ENCODE data around the gene ICAM5.
A peak's percentile ranks its signal among the peaks of the same experiment; 100 is the strongest.
"Not testable (repeated sequence)": the region's sequence is repeated elsewhere in the genome, so short reads cannot be mapped to it uniquely, and the experiment has no call there.

ICAM5 gene, protein sequence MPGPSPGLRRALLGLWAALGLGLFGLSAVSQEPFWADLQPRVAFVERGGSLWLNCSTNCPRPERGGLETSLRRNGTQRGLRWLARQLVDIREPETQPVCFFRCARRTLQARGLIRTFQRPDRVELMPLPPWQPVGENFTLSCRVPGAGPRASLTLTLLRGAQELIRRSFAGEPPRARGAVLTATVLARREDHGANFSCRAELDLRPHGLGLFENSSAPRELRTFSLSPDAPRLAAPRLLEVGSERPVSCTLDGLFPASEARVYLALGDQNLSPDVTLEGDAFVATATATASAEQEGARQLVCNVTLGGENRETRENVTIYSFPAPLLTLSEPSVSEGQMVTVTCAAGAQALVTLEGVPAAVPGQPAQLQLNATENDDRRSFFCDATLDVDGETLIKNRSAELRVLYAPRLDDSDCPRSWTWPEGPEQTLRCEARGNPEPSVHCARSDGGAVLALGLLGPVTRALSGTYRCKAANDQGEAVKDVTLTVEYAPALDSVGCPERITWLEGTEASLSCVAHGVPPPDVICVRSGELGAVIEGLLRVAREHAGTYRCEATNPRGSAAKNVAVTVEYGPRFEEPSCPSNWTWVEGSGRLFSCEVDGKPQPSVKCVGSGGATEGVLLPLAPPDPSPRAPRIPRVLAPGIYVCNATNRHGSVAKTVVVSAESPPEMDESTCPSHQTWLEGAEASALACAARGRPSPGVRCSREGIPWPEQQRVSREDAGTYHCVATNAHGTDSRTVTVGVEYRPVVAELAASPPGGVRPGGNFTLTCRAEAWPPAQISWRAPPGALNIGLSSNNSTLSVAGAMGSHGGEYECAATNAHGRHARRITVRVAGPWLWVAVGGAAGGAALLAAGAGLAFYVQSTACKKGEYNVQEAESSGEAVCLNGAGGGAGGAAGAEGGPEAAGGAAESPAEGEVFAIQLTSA

DNA sequence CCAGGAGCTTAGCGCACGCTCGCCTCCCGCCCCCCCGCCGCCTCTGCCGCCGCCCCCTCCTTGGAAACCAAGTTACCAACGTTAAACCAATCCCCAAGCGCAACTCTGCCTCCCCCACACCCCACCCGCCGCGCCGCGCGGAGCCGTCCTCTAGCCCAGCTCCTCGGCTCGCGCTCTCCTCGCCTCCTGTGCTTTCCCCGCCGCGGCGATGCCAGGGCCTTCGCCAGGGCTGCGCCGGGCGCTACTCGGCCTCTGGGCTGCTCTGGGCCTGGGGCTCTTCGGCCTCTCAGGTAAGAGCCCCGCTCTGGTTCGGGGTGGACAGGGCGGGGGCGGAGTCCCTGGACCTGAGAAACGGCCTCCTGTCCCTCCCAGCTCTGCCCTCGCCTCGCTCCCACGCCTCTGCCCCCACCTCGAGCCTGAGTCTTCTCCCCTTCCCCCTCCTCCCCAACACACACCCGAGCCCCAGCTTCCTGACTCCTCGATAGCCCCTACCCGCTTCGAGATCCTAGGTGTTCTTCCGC is at the start of gene ICAM5:
Gene ICAM5, plus strand, starts transcription at position 117 of the 521 bp plus-strand sequence. Its CDS starts 92 bp downstream, at position 209.
- DNase-seq: peak in 26 of 56 donors; percentile 5 to 71 (median 38)

DNA sequence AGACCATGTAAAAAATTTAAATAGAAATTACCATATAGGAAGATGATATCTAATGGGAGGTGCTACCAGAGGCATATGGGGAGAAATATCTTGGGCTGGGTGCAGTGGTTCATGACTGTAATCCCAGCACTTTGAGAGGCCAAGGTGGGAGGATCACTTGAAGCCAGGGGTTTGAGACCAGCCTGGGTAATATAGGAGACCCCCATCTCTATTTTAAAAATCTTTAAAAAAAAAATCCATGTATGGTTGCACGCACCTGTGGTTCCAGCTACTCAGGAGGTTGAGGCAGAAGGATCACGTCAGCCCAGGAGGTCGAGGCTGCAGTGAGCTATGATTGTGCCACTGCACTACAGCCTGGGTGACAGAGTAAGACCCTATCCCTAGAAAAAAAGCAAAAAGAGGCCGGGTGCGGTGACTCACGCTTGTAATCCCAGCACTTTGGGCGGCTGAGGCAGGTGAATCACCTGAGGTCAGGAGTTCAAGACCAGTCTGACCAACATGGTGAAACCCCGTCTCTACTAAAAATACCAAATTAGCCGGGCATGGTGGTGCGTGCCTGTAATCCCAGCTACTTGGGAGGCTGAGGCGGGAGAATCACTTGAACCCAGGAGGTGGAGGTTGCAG is 47.8 kb upstream of the ICAM5 start:
- not testable (repeated sequence) for DNase-seq

DNA sequence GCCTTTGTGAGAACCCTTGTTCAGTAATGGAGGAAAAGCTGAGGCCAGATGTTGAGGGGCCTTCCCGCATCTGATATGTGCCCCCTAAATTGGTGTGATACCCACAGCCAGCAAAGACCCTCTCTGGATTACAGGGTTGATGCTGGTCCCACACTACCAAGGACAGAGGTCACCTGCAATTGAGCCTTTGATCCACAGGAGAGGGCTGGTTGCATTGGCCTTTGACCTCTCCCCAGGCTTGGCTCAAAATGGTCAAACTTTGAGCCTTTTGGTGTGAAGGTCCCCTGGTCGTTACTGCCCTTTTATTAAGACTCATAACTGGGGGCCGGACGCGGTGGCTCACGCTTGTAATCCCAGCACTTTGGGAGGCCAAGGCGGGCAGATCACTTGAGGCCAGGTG is 46.1 kb upstream of the ICAM5 start:
- DNase-seq: no peak

DNA sequence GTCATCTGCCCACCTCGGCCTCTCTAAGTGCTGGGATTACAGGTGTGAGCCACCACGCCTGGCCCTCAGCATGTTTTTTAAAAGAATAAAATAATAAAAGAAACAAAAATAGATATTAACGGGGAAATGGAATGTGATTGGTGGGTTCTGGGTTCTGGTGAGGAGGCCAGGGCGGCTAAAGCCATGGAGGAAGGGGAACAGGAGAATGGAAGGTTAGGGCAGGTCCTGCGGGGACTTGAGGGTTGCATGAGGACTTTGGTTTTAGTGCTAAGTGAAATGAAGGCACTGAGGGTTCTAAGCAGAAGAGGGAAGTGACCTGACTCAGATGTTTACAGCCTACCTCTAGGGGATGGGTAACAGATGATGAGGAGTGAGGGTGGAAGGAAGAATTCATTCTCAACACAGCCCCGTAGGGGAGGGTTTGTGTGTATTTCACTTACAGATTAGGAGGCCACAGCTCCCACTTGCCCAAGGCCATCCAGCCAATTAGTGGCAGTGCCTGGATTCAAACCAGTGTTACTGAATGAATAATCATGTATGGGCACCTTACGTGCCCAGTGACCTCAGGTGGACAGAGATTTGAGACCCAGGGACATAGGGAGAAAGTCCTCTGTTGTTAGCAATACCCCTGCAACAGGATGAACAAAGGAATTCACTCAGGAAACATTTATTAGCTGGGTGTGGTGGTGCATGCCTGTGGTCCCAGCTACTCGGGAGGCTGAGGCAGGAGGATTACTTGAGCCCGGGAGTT is 44.4 kb upstream of the ICAM5 start:
- DNase-seq: no peak

DNA sequence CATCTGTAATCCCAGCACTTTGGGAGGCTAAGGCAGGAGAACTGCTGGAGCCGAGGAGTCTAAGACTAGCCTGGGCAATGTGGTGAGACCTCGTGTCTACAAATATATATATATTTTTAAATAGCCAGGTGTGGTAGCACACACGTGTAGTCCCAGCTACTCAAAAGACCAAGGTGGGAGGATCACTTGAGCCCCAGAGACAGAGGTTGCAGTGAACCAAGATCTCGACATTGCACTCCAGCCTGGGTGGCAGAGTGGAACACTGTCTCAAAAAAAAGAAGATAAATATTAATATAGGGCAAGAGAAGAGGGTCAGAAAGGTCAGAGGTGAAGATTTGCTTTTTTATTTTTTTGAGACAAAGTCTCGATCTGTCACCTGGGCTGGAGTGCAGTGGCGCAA is 43.2 kb upstream of the ICAM5 start:
- no peak for DNase-seq

DNA sequence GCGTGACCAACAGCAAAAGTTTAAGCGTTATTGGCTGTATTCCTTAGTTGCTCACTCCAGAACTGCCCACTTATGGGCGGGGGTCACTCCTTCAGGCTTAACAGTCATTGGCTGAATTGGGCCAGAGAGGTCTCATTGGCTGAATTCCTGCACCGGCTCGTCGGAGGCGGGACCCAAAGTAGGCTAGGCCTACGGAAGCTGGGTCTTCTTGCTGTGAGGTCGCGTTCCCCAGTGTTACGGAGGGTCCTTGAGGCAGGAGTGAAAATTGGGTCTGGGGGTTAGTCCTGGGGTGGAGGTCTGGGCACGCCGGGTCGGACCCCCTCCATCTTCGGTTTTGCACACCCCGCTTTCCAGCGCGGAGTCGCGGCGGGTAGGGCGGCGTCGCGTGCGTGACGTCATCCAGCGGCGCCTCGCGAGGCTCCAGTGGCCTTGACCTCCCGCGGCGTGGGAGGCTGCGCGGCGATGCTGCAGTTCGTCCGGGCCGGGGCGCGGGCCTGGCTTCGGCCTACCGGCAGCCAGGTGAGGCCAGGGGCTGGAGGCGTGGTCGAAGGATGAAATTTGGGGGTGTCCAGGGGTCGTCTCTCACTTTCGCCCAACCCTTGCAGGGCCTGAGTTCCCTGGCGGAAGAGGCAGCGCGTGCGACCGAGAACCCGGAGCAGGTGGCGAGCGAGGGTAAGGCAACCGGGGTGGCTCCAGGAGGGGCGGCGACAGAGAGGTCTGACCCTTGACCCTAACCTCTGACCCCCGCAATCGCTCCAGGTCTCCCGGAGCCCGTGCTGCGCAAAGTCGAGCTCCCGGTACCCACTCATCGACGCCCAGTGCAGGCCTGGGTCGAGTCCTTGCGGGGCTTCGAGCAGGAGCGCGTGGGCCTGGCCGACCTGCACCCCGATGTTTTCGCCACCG is 37.7 kb upstream of the ICAM5 start, which contains the start of gene MRPL4:
Gene MRPL4, plus strand, starts transcription at position 423 of the 903 bp plus-strand sequence. Its CDS starts 40 bp downstream, at position 463.
- DNase-seq: peak; percentile 56 to 98 (median 94)

DNA sequence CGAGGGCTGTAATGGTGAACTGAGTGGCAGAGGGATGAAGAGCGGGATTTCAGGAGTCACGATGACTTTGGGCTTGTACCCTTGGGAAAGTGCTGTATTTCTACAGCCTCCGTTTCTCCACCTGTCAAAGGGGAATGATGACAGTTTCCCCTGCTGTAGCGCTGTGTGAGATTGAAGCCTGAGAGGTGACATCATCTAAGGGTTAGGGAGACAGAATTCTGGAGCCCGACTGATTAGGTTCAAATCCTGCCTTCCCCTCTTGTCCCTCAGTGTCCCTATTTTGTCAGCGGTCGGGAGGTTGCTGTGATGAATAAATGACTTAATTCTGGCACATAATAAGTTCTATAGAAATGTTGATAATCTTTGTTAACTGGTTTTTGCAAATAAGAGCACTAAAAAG is 37.0 kb upstream of the ICAM5 start:
- DNase-seq: no peak

DNA sequence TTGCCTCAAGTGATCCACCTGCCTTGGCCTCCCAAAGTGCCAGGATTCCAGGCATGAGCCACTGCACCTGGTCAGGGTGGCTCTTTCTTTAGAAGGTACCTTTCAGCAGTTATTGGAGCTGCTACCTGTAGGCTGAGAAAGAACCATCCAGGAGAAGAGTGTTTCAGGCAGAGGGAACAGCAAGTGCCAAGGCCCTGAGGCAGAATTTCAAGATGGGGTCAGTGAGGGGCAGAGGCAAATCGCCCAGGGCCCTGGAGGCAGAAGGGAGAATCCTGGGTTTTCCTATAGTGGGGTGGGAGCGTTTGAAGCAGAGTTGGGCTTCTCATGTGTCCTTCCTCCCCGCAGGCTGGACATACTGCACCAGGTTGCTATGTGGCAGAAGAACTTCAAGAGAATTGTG is 35.5 kb upstream of the ICAM5 start:
- DNase-seq: no peak

DNA sequence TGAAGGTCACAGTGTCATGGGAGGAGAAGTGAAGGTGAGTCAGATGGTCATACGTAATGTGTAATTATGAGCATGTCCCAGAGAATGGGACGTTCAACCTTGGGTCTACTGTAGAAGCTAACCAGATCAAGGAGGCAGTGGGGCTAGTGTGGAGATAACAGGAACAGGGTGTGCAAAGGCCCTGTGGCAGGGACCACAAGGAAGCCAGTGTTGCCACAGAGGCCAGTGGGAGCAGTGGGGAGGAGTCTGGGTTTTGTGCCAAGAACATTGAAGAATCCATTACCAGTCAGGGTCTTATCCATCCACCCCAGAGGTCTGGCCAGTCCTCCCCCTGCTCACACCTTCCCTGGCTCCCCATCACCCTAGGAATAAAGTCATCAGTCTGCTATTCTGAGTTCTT is 34.4 kb upstream of the ICAM5 start:
- DNase-seq: no peak

DNA sequence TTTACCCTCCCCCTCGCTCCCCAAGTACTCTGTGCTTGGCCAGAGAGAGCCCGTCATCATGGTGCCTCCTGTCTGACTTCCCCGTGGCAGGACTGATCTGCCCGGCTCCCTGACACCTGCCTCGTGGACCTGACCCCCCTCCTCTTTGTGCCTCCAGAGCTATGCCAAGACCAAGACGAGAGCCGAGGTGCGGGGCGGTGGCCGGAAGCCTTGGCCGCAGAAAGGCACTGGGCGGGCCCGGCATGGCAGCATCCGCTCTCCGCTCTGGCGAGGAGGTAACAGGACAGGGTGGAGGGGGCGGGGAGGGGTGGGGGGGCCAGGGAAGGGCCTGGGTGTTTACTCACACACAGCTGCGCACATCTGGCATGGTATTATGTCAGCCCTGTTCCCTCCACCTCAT is 33.2 kb upstream of the ICAM5 start:
- DNase-seq: no peak

DNA sequence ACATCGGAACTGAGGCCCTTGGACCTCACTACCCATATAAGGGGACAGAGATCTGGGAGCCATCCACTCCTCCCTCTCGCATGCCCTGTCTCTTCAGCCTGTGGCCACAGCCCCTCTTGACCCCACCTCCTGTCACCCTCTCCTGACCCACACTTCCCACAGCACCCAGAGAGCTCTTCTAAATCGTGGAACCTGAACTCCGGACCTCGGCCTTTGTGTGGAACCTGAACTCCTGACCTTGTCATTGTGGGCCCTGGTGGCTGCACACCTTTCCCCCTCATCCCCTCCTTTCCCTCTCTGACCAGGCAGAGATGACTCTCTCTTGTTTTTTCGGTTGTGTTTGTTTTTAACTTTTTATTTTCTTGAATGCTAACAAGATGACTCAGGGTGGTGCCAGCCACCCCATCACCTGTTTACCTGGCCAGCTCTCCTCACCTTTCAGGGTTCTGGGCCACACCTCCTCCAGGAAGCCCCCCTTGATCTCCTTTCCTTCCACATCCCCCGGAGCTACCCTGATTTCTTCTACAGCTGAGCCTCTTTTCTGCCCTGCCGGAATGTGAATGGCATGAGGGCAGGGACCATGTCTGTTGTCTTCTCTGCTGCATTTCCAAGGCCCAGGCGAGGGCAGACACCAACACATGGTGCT is 32.7 kb upstream of the ICAM5 start:
- DNase-seq: no peak

DNA sequence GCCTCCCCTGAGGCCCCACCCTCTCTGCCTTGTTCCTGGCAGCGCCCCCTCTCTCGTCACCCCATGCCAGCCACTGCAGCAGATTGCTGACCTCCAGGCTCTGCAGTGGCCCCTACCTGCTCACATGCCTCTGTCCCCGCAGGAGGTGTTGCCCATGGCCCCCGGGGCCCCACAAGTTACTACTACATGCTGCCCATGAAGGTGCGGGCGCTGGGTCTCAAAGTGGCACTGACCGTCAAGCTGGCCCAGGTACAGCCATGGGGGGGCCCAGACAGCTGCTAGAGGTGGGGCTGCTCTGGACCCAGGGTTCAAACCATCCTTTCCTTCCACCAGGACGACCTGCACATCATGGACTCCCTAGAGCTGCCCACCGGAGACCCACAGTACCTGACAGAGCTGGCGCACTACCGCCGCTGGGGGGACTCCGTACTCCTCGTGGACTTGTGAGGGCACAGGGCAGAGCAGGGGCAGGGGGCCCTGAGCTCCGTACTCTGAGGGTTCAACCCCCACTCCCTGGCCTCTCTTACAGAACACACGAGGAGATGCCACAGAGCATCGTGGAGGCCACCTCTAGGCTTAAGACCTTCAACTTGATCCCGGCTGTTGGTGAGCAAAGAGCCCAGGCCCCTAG is 31.6 kb upstream of the ICAM5 start:
- DNase-seq: no peak

DNA sequence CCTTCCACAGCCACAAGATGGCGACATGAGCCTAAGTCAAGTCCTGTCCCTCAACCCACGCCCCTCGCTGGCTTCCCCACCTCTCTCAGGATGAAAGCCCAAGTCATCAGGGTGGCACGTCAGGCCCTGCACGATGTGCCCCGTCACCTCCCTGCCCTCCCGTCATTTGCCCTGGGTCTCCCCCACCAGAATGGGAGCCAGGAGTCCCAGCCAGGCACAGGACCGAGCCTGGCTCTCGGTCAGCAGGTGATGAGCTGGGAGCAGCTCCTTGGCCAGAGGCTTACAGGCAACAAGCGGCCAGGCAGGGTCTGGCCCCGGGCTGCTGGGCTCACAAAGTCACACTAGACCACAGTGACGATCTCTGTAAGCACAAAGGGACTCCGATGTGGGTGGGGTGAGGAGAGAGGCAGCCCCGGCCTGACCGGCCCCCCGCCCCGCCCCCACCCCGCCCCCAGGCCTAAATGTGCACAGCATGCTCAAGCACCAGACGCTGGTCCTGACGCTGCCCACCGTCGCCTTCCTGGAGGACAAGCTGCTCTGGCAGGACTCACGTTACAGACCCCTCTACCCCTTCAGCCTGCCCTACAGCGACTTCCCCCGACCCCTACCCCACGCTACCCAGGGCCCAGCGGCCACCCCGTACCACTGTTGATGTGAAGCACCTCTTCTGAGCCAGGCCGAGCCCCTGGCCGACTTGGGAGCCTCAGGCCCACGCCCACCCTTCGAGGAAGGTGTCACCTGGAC is 30.4 kb upstream of the ICAM5 start:
- peak in 42 of 56 donors; percentile 4 to 79 (median 38) for DNase-seq

DNA sequence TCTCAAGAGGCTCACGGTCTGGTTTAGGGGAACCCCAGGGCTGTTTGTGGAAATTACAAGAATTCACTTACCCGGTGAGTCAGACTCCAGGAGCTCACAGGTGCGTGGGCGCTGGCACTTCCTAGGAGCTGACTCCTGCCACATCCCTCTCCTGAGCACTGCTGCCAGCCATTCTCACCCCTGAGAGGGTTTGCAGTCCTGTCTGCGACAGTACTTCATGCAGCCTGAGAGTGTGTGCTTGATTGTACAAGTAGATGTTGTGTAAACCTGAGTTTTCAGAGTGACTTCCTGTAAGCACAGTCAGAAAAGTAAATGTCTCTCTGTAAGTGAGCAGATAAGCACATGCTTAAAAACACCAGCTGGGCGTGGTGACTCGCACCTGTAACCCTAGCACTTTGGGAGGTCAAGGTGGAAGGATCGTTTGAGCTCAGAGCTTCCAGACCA is 29.6 kb upstream of the ICAM5 start:
- DNase-seq: peak in 10 of 56 donors; percentile 1 to 35 (median 9)

DNA sequence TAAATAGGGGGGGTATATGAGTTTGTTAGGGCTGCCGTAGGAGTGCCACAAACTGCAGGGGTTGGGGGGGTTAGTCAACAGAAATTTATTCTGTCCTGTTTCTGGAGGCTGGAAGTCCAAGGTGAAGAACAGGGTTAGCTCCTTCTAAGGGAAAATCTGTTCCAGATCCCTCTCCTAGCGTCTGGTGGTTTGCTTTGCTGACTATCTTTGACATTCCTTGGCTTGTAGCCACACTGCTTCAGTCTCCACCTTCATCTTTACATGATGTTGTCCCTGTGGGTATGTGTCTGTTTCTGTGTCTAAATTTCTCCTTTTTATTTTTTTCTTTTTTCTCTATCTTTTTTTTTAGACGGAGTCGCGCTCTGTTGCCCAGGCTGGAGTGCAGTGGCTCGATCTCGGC is 27.0 kb upstream of the ICAM5 start:
- no peak for DNase-seq

DNA sequence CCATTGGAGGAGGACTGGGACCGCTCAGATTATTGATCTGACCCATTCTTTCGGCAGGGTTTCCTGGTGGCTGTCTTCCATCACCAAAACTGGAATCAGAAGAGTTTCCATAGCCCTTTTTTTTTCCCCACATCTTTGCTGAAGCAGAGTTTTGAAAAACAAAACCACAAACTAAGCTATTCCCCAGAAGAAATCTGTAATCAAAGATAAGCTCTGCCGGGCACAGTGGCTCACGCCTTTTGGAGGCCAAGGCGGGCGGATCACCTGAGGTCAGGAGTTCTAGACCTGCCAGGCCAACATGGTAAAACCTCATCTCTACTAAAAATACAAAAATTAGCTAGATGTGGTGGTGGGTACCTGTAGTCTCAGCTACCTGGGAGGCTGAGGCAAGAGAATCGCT is 23.0 kb upstream of the ICAM5 start:
- DNase-seq: no peak

DNA sequence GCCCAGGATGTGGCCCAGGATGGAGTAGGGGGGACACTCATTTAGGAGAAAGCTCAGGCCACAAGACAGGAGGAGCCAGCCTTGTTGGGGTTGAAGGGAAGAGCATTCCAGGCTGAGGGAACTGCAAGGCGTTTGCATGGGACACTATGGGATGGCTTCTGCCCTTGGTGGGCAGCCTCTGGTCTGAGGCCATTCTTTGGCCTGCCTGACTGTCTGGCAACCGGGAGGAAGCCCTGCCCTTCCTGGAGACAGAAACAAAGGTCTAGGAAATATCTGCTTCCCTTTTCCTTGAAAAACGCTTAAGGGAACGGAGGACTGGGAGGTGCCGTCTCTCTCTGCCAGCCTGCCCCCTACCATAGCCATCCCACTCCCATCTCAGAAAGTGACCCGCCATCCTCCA is 21.7 kb upstream of the ICAM5 start:
- no peak for DNase-seq
